GM18907 (cell line): ENCODE results near the gene NR2E1.

Experiments
- ATAC-seq: cut with Tn5 transposase; IDR thresholded peaks from one replicate; pipeline ENCODE4 v1.9.1; 2021; ENCODE audit warnings: mild to moderate bottlenecking, moderate library complexity; ENCODE audit not compliant: unreplicated experiment

NR2E1 gene

GRCh38 chr6:108203189-108204112 is 37.6 kb downstream of the NR2E1 start:
- no peak for ATAC-seq

GRCh38 chr6:108207013-108207412 is 41.2 kb downstream of the NR2E1 start:
- no peak for ATAC-seq

- ATAC-seq = no peak
Measured at GRCh38 chr6:108209738-108210137, 43.9 kb downstream of the NR2E1 start.

GRCh38 chr6:108210556-108210955 is 44.7 kb downstream of the NR2E1 start:
- no peak for ATAC-seq

GRCh38 chr6:108211671-108212070 is 45.8 kb downstream of the NR2E1 start:
- no peak for ATAC-seq

- no peak for ATAC-seq
Measured at GRCh38 chr6:108222064-108222463, 56.2 kb downstream of the NR2E1 start.

- ATAC-seq = no peak
Measured at GRCh38 chr6:108222504-108222903, 56.7 kb downstream of the NR2E1 start.

GRCh38 chr6:108227290-108227689 is 61.5 kb downstream of the NR2E1 start:
- ATAC-seq = no peak

GRCh38 chr6:108228416-108228815 is 62.6 kb downstream of the NR2E1 start:
- no peak for ATAC-seq

- ATAC-seq = no peak
Measured at GRCh38 chr6:108235127-108235526, 69.3 kb downstream of the NR2E1 start.

- no peak for ATAC-seq
Measured at GRCh38 chr6:108236791-108237190, 71.0 kb downstream of the NR2E1 start.

GRCh38 chr6:108238322-108238721 is 72.5 kb downstream of the NR2E1 start:
- ATAC-seq = no peak
